Stimulated activated CD8-positive, alpha-beta memory T cell treated with anti-CD3 and anti-CD28 coated beads, Interleukin-12 subunit alpha, Interleukin-12 subunit beta, amount 100 ng/mL, for 1 hour (primary cell): Measurements from ENCODE around the gene DOK6.
"Not testable (repeated sequence)": the region's sequence is repeated elsewhere in the genome, so short reads cannot be mapped to it uniquely, and the experiment has no call there.

Experiments
- DNase-seq: peaks from one replicate; pipeline ENCODE4 v3.0.0-alpha.2; 2020; ENCODE audit warnings: low read depth

Gene DOK6

GRCh38 chr18:69400253-69400975 is at the start of gene DOK6:
Gene DOK6, plus strand, starts transcription at chr18:69400888.
- no peak for DNase-seq

- no peak for DNase-seq
These were observed 47.7 kb upstream of the DOK6 start for GRCh38 chr18:69353023-69353422.

- no peak for DNase-seq
These were observed 43.1 kb upstream of the DOK6 start for GRCh38 chr18:69357590-69357989.

GRCh38 chr18:69358212-69358895 is 42.3 kb upstream of the DOK6 start:
- no peak for DNase-seq

- not testable (repeated sequence) for DNase-seq
These were observed 40.9 kb upstream of the DOK6 start for GRCh38 chr18:69359768-69360167.

GRCh38 chr18:69364930-69365329 is 35.8 kb upstream of the DOK6 start:
- no peak for DNase-seq

- DNase-seq, result no peak
These were observed 35.0 kb upstream of the DOK6 start for GRCh38 chr18:69365658-69366057.

GRCh38 chr18:69367104-69367503 is 33.6 kb upstream of the DOK6 start:
- no peak for DNase-seq

GRCh38 chr18:69371729-69372128 is 29.0 kb upstream of the DOK6 start:
- no peak for DNase-seq

GRCh38 chr18:69380324-69380723 is 20.4 kb upstream of the DOK6 start:
- DNase-seq, result no peak

GRCh38 chr18:69383186-69383585 is 17.5 kb upstream of the DOK6 start:
- no peak for DNase-seq

- DNase-seq, result no peak
These were observed 13.5 kb upstream of the DOK6 start for GRCh38 chr18:69387186-69387585.

- no peak for DNase-seq
These were observed 12.5 kb upstream of the DOK6 start for GRCh38 chr18:69388222-69388621.

GRCh38 chr18:69397096-69397495 is 3.6 kb upstream of the DOK6 start:
- DNase-seq, result no peak

GRCh38 chr18:69399253-69399652 is 1.4 kb upstream of the DOK6 start:
- DNase-seq, result no peak

- DNase-seq, result no peak
These were observed 213 bp downstream of the DOK6 start for GRCh38 chr18:69400976-69401225.

GRCh38 chr18:69401226-69401971 is 711 bp downstream of the DOK6 start:
- DNase-seq, result no peak

- no peak for DNase-seq
These were observed 1.4 kb downstream of the DOK6 start for GRCh38 chr18:69401972-69402532.

- no peak for DNase-seq
These were observed 1.9 kb downstream of the DOK6 start for GRCh38 chr18:69402533-69402989.

- DNase-seq, result no peak
These were observed 7.8 kb downstream of the DOK6 start for GRCh38 chr18:69408522-69408921.

- DNase-seq, result no peak
These were observed 10.5 kb downstream of the DOK6 start for GRCh38 chr18:69411199-69411598.

- no peak for DNase-seq
These were observed 13.5 kb downstream of the DOK6 start for GRCh38 chr18:69414184-69414583.

GRCh38 chr18:69432847-69433246 is 32.2 kb downstream of the DOK6 start:
- no peak for DNase-seq
